Astrocyte (in vitro differentiated cells and primary cell): ENCODE data around the gene RCVRN. TPM values are rescaled to one million over a fixed set of nuclear protein-coding genes. Genes with fewer than 3 reads are reported as not detected.

Experiments
- DNase-seq: peaks from one replicate; pipeline ENCODE4 v3.0.0-alpha.2; 2010; ENCODE audit warnings: low read depth
- FAIRE-seq: peaks from 2 replicates; lab custom pipeline; 2011; peaks lifted over from hg19 to GRCh38; lab: Jason Lieb, UNC
- H2AFZ ChIP-seq: 2 replicates; pipeline ENCODE4 v1.6.0; 2012; ENCODE audit warnings: low read depth, low read length, inconsistent platforms
- H3K27ac ChIP-seq: 2 replicates; pipeline ENCODE4 v1.5.1; 2011; ENCODE audit warnings: low read depth, low read length, inconsistent platforms
- H3K27me3 ChIP-seq: 2 replicates; pipeline ENCODE4 v1.6.0; 2011; ENCODE audit warnings: low read length, inconsistent platforms; ENCODE audit not compliant: insufficient read depth
- H3K36me3 ChIP-seq: 2 replicates; pipeline ENCODE4 v1.5.1; 2011; ENCODE audit warnings: low read length, inconsistent platforms; ENCODE audit not compliant: insufficient read depth
- H3K4me1 ChIP-seq: 2 replicates; pipeline ENCODE4 v1.5.1; 2011; ENCODE audit warnings: low read length, inconsistent platforms; ENCODE audit not compliant: insufficient read depth
- H3K4me2 ChIP-seq: 2 replicates; pipeline ENCODE4 v1.6.0; 2012; ENCODE audit warnings: low read length, inconsistent platforms
- H3K4me3 ChIP-seq: 2 replicates; pipeline ENCODE4 v1.5.1; 2011; ENCODE audit warnings: low read depth, mild to moderate bottlenecking, low read length, inconsistent platforms; ENCODE audit not compliant: insufficient read depth
- H3K79me2 ChIP-seq: 2 replicates; pipeline ENCODE4 v1.6.0; 2012; ENCODE audit warnings: mild to moderate bottlenecking, low read length, inconsistent platforms; ENCODE audit not compliant: insufficient read depth
- H3K9ac ChIP-seq: 2 replicates; pipeline ENCODE4 v1.6.0; 2012; ENCODE audit warnings: mild to moderate bottlenecking, low read length, inconsistent platforms
- H3K9me3 ChIP-seq: 2 replicates; pipeline ENCODE4 v1.5.1; 2012; ENCODE audit warnings: low read depth, mild to moderate bottlenecking, low read length, inconsistent platforms; ENCODE audit not compliant: insufficient read depth
- H4K20me1 ChIP-seq: 2 replicates; pipeline ENCODE4 v1.6.0; 2012; ENCODE audit warnings: low read length, inconsistent platforms; ENCODE audit not compliant: insufficient read depth
- H3K27ac Mint-ChIP-seq: one replicate; pipeline ENCODE4 v1.8.0; 2021; ENCODE audit warnings: mild to moderate bottlenecking, mixed read lengths; ENCODE audit not compliant: unreplicated experiment
- H3K27me3 Mint-ChIP-seq: one replicate; pipeline ENCODE4 v1.8.0; 2021; ENCODE audit warnings: low read depth, mixed read lengths; ENCODE audit not compliant: unreplicated experiment
- H3K36me3 Mint-ChIP-seq: one replicate; pipeline ENCODE4 v1.8.0; 2021; ENCODE audit warnings: low read depth, mixed read lengths; ENCODE audit not compliant: unreplicated experiment
- H3K4me1 Mint-ChIP-seq: one replicate; pipeline ENCODE4 v1.8.0; 2021; ENCODE audit warnings: low read depth, mixed read lengths; ENCODE audit not compliant: unreplicated experiment
- H3K4me3 Mint-ChIP-seq: one replicate; pipeline ENCODE4 v1.8.0; 2021; ENCODE audit warnings: mild to moderate bottlenecking, moderate library complexity, mixed read lengths; ENCODE audit not compliant: unreplicated experiment
- H3K9me3 Mint-ChIP-seq: one replicate; pipeline ENCODE4 v1.8.0; 2021; ENCODE audit warnings: mild to moderate bottlenecking, mixed read lengths; ENCODE audit not compliant: unreplicated experiment
- EZH2 ChIP-seq: IDR thresholded peaks from 2 replicates; pipeline ENCODE4 v1.6.1; 2012; ENCODE audit warnings: mild to moderate bottlenecking, low read length, inconsistent platforms; ENCODE audit not compliant: insufficient read depth
- total RNA-seq: library from RNA; stranded (reverse); gene quantifications from 2 replicates; pipeline ENCODE4 v1.2.1, GENCODE V29; 2021
- TF ChIP-seq, protein P1 (sequence below): IDR thresholded peaks from 2 replicates; pipeline ENCODE4 v1.5.1; 2011; ENCODE audit warnings: low read depth, mild to moderate bottlenecking, inconsistent platforms, low read length, moderate library complexity; ENCODE audit not compliant: insufficient read depth

RCVRN gene
- total RNA-seq, 1 donor from 2014 or later: not detected

DNA sequence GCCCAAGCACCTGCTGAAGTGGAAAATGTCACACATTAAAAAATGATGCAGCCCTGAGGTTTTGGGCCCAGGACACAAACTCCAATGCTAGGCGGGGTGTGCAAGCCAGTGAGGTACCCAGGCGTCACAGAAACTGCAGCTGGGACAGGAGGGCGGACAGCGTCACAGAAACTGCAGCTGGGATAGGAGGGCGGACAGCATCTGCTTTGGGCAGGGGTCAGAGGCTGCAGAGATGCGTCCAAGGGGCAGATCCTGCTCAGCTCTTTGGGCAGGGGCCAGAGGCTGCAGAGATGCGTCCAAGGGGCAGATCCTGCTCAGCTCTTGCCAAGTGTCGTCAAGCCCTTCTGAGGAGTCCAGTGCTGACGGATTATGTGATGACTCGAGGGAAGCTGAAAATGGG is 43.9 kb upstream of the RCVRN start:
- H3K36me3 Mint-ChIP-seq: peaks cover 7% of the 10 kb centered on the region
- Histone ChIP-seq H3K9me3 (no peaks in the 10 kb centered on the region), H3K27ac (no peak overlapping the region), H3K4me1 (no peaks in the 10 kb centered on the region), H3K4me2 (no peak overlapping the region), H3K79me2 (no peaks in the 10 kb centered on the region), H3K36me3 (no peaks in the 10 kb centered on the region), H3K9ac (no peak overlapping the region), H4K20me1 (no peaks in the 10 kb centered on the region), H2AFZ (no peak overlapping the region), H3K4me3 (no peak overlapping the region), H3K27me3 (no peaks in the 10 kb centered on the region)
- no peak overlapping the region for H3K4me3 Mint-ChIP-seq
- DNase-seq: no peak
- peaks cover 20% of the 10 kb centered on the region for H3K27me3 Mint-ChIP-seq
- FAIRE-seq: no peak
- no peak overlapping the region for H3K27ac Mint-ChIP-seq
- no peaks in the 10 kb centered on the region for H3K4me1 Mint-ChIP-seq
- TF ChIP-seq EZH2: no peak
- TF ChIP-seq, protein P1, sequence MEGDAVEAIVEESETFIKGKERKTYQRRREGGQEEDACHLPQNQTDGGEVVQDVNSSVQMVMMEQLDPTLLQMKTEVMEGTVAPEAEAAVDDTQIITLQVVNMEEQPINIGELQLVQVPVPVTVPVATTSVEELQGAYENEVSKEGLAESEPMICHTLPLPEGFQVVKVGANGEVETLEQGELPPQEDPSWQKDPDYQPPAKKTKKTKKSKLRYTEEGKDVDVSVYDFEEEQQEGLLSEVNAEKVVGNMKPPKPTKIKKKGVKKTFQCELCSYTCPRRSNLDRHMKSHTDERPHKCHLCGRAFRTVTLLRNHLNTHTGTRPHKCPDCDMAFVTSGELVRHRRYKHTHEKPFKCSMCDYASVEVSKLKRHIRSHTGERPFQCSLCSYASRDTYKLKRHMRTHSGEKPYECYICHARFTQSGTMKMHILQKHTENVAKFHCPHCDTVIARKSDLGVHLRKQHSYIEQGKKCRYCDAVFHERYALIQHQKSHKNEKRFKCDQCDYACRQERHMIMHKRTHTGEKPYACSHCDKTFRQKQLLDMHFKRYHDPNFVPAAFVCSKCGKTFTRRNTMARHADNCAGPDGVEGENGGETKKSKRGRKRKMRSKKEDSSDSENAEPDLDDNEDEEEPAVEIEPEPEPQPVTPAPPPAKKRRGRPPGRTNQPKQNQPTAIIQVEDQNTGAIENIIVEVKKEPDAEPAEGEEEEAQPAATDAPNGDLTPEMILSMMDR: no peak
- H3K9me3 Mint-ChIP-seq: no peaks in the 10 kb centered on the region

DNA sequence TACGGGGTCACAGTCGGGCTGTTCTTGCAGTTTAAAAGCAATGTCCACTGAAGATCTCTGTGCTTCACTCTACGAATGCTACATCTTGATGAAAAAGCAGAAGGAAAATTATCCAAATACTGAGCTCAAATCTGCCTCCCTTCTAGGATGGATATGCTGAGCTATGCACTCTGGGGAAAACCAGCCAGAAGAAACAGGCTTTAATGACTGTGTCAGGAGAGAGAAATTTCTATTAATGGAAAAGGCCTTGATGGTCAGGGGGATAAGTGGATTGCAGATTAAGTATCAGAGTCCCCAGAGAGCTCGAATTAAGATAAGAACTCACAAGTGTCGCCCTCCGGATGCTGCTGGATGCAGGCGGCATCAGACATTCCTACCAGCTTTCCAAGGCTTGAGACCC is 39.6 kb upstream of the RCVRN start:
- Mint-ChIP-seq H3K4me3 (no peak overlapping the region), H3K27me3 (peaks cover 15% of the 10 kb centered on the region), H3K27ac (no peak overlapping the region), H3K9me3 (peaks cover 3% of the 10 kb centered on the region), H3K36me3 (peaks cover 3% of the 10 kb centered on the region), H3K4me1 (no peaks in the 10 kb centered on the region)
- DNase-seq (no peak), FAIRE-seq (no peak)
- H3K27ac ChIP-seq: no peak overlapping the region
- no peak overlapping the region for H3K9ac ChIP-seq
- no peaks in the 10 kb centered on the region for H3K9me3 ChIP-seq
- H3K27me3 ChIP-seq: no peaks in the 10 kb centered on the region
- TF ChIP-seq, protein P1: no peak
- TF ChIP-seq EZH2: no peak
- no peaks in the 10 kb centered on the region for H4K20me1 ChIP-seq
- H3K4me3 ChIP-seq: no peak overlapping the region
- H3K36me3 ChIP-seq: no peaks in the 10 kb centered on the region
- H3K79me2 ChIP-seq: no peaks in the 10 kb centered on the region
- H3K4me1 ChIP-seq: no peaks in the 10 kb centered on the region
- H3K4me2 ChIP-seq: no peak overlapping the region
- H2AFZ ChIP-seq: no peak overlapping the region

DNA sequence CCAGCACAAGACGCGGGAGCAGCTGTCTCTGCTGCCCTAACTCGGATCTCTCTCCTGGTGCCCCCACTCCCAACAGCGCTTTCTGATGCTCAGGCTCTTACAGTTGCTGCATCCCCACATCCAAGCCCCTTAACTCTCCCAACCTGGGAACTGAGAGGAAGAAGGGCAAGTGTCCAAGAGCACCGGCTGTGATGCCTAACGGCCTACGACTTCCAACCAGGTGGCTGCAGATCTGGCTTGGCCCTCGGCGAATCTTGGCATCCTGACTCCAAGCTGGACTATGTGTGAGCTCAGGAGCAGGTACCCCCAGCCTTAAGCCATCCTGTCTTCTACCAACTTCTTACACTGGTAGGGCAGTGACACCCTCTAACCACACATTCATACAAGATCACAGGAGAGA is 38.3 kb upstream of the RCVRN start:
- Histone ChIP-seq H2AFZ (no peak overlapping the region), H3K9me3 (no peaks in the 10 kb centered on the region), H3K4me2 (no peak overlapping the region), H4K20me1 (no peaks in the 10 kb centered on the region), H3K4me3 (no peak overlapping the region), H3K9ac (no peak overlapping the region), H3K36me3 (no peaks in the 10 kb centered on the region), H3K4me1 (no peaks in the 10 kb centered on the region), H3K27ac (no peak overlapping the region), H3K79me2 (no peaks in the 10 kb centered on the region), H3K27me3 (no peaks in the 10 kb centered on the region)
- peaks cover 5% of the 10 kb centered on the region for H3K36me3 Mint-ChIP-seq
- H3K9me3 Mint-ChIP-seq: peaks cover 4% of the 10 kb centered on the region
- peaks cover 15% of the 10 kb centered on the region for H3K27me3 Mint-ChIP-seq
- no peak for DNase-seq
- H3K4me1 Mint-ChIP-seq: no peaks in the 10 kb centered on the region
- no peak overlapping the region for H3K4me3 Mint-ChIP-seq
- TF ChIP-seq EZH2: no peak
- no peak overlapping the region for H3K27ac Mint-ChIP-seq
- FAIRE-seq: no peak
